Mucosa of gallbladder (tissue), 1 donor: Measurements from ENCODE around the gene TP53I3. TPM values are rescaled to one million over a fixed set of nuclear protein-coding genes. Genes with fewer than 3 reads are reported as not detected.
"Not testable (repeated sequence)": the region's sequence is repeated elsewhere in the genome, so short reads cannot be mapped to it uniquely, and the experiment has no call there.

ENCODE experiments used
- DNase-seq: peaks from one replicate; pipeline ENCODE4 v3.0.0-alpha.2; 2020; ENCODE audit warnings: low spot score
- total RNA-seq: library from RNA; stranded (reverse); gene quantifications from one replicate; pipeline ENCODE4 v1.2.1, GENCODE V29; 2021
- donor health status: DM: no; HTN: no; CAD: no.

Gene TP53I3
- total RNA-seq, 1 donor from 2014 or later: 35.2 TPM

- DNase-seq: no peak
These were observed 30.1 kb downstream of the TP53I3 start for GRCh38 chr2:24054366-24055010.

- DNase-seq: no peak
These were observed 31.7 kb downstream of the TP53I3 start for GRCh38 chr2:24052951-24053350.

- DNase-seq: no peak
These were observed 32.8 kb downstream of the TP53I3 start for GRCh38 chr2:24051833-24052232.

- DNase-seq: peak; percentile 12
These were observed 34.3 kb downstream of the TP53I3 start for GRCh38 chr2:24050041-24050979.

GRCh38 chr2:24049485-24050021 lies 35.1 kb downstream of the TP53I3 start, which contains the start of gene FKBP1B:
TSS of gene FKBP1B (plus strand) at chr2:24049741. CDS start at chr2:24049850, 109 bp downstream.
- DNase-seq: peak; percentile 18

- DNase-seq: no peak
These were observed 35.7 kb downstream of the TP53I3 start for GRCh38 chr2:24048769-24049484.

GRCh38 chr2:24047703-24048033 lies 37.0 kb downstream of the TP53I3 start:
- no peak for DNase-seq

- peak; percentile 97 for DNase-seq
These were observed 37.5 kb downstream of the TP53I3 start, which contains the start of gene WDCP for GRCh38 chr2:24046930-24047702. TSS of gene WDCP (minus strand) at chr2:24047391. CDS start at chr2:24039494, 7,897 bp downstream.

- DNase-seq: no peak
These were observed 38.1 kb downstream of the TP53I3 start for GRCh38 chr2:24046599-24046929.

GRCh38 chr2:24045511-24046508 lies 38.8 kb downstream of the TP53I3 start:
- no peak for DNase-seq

GRCh38 chr2:24043133-24043532 lies 41.5 kb downstream of the TP53I3 start:
- DNase-seq: not testable (repeated sequence)

- DNase-seq: no peak
These were observed 44.1 kb downstream of the TP53I3 start for GRCh38 chr2:24040511-24040910.

GRCh38 chr2:24038786-24039499 lies 45.7 kb downstream of the TP53I3 start:
- DNase-seq: no peak

Other genes with a start within 250 kb of the TP53I3 start
- 16.3 TPM for gene ATAD2B, start 157.7 kb downstream of the TP53I3 start, total RNA-seq
- 11.8 TPM for gene UBXN2A, start 144.4 kb downstream of the TP53I3 start, total RNA-seq
- 0.23 TPM for gene MFSD2B, start 74.7 kb downstream of the TP53I3 start, total RNA-seq
- 8.4 TPM for gene WDCP, start 37.4 kb downstream of the TP53I3 start, total RNA-seq
- 23.0 TPM for gene FKBP1B, start 35.1 kb downstream of the TP53I3 start, total RNA-seq
- gene SF3B6, start 8.5 kb downstream of the TP53I3 start, total RNA-seq: 69.5 TPM
- 0.35 TPM for gene PFN4, start 38.5 kb upstream of the TP53I3 start, total RNA-seq
- gene FAM228B, start 38.6 kb upstream of the TP53I3 start, total RNA-seq: 23.2 TPM
- 1.0 TPM for gene FAM228A, start 90.2 kb upstream of the TP53I3 start, total RNA-seq